Loucy (cell line): ENCODE measurements around the gene VPS13D.

Experiments used
- H2AFZ ChIP-seq: fragments of 200-600 bp; sonication (generic); 2 replicates; pipeline ENCODE4 v1.6.0; 2016; ENCODE audit warnings: antibody characterized with exemption, mild to moderate bottlenecking, low read length, moderate library complexity
- H3F3A ChIP-seq: fragments of 200-600 bp; 2 replicates; pipeline ENCODE4 v1.6.0; 2016; ENCODE audit warnings: antibody characterized with exemption, low read depth, mild to moderate bottlenecking
- H3K27me3 ChIP-seq: fragments of 200-600 bp; sonication (generic); 2 replicates; pipeline ENCODE4 v1.6.1; 2014; ENCODE audit warnings: low read length, mild to moderate bottlenecking; ENCODE audit not compliant: insufficient read depth, poor library complexity, severe bottlenecking
- H3K36me3 ChIP-seq: fragments of 200-600 bp; sonication (generic); 2 replicates; pipeline ENCODE4 v1.6.1; 2016; ENCODE audit warnings: low read length; ENCODE audit not compliant: insufficient read depth
- H3K4me1 ChIP-seq: fragments of 200-600 bp; sonication (generic); 2 replicates; pipeline ENCODE4 v1.5.1; 2014; ENCODE audit warnings: low read length, mild to moderate bottlenecking; ENCODE audit not compliant: insufficient read depth, poor library complexity, severe bottlenecking
- H3K4me2 ChIP-seq: fragments of 200-600 bp; sonication (generic); 2 replicates; pipeline ENCODE4 v1.6.0; 2014; ENCODE audit warnings: antibody characterized with exemption, low read length, low read depth, mild to moderate bottlenecking; ENCODE audit not compliant: poor library complexity, severe bottlenecking
- H3K4me3 ChIP-seq: fragments of 200-600 bp; sonication (generic); 2 replicates; pipeline ENCODE4 v1.5.1; 2014; ENCODE audit warnings: low read length, mild to moderate bottlenecking, mixed read lengths; ENCODE audit not compliant: poor library complexity, severe bottlenecking
- H3K79me2 ChIP-seq: fragments of 200-600 bp; sonication (generic); 2 replicates; pipeline ENCODE4 v1.6.1; 2014; ENCODE audit warnings: low read length; ENCODE audit not compliant: insufficient read depth
- H3K9ac ChIP-seq: fragments of 200-600 bp; sonication (generic); 2 replicates; pipeline ENCODE4 v1.6.0; 2014; ENCODE audit warnings: mild to moderate bottlenecking, low read depth, low read length, moderate library complexity; ENCODE audit not compliant: poor library complexity, severe bottlenecking
- H3K9me2 ChIP-seq: fragments of 200-600 bp; sonication (generic); replicated peaks from 2 replicates; pipeline ENCODE4 v1.6.1; 2016; ENCODE audit warnings: low read depth, low read length, mixed read lengths
- H3K9me3 ChIP-seq: fragments of 200-600 bp; sonication (generic); 2 replicates; pipeline ENCODE4 v1.6.1; 2014; ENCODE audit warnings: mild to moderate bottlenecking, antibody characterized with exemption, low read length, low read depth; ENCODE audit not compliant: insufficient read depth
- H4K20me1 ChIP-seq: fragments of 200-600 bp; sonication (generic); 2 replicates; pipeline ENCODE4 v1.6.0; 2014; ENCODE audit warnings: antibody characterized with exemption, low read length, mild to moderate bottlenecking; ENCODE audit not compliant: insufficient read depth, poor library complexity, severe bottlenecking
- CTCF ChIP-seq: fragments of 200-600 bp; sonication (generic); conservative IDR thresholded peaks from 2 replicates; pipeline ENCODE4 v1.5.1; 2014; ENCODE audit warnings: mild to moderate bottlenecking, antibody characterized with exemption, low read length
- EZH2phosphoT487 ChIP-seq: fragments of 200-600 bp; IDR thresholded peaks from 2 replicates; pipeline ENCODE4 v1.6.1; 2018; ENCODE audit warnings: antibody characterized with exemption, mild to moderate bottlenecking, moderate library complexity, borderline replicate concordance

The VPS13D gene

GRCh38 chr1:12420171-12420570, 190.3 kb downstream of the VPS13D start:
- Histone ChIP-seq H3K9ac (peak overlapping the region; percentile 20), H4K20me1 (no peaks in the 10 kb centered on the region), H2AFZ (no peak overlapping the region), H3F3A (no peaks in the 10 kb centered on the region), H3K4me2 (peak overlapping the region; percentile 34), H3K4me1 (peaks cover 18% of the 10 kb centered on the region), H3K9me2 (no peaks in the 10 kb centered on the region), H3K27me3 (no peaks in the 10 kb centered on the region), H3K36me3 (no peaks in the 10 kb centered on the region; the same call in 1 of the 2 replicates), H3K79me2 (no peaks in the 10 kb centered on the region), H3K9me3 (no peaks in the 10 kb centered on the region), H3K4me3 (no peak overlapping the region)
- TF ChIP-seq EZH2phosphoT487 (no peak), CTCF (no peak)

GRCh38 chr1:12422488-12422887, 192.7 kb downstream of the VPS13D start:
- Histone ChIP-seq H3K9me3 (no peaks in the 10 kb centered on the region), H3K4me3 (no peak overlapping the region), H3K9ac (no peak overlapping the region), H2AFZ (no peak overlapping the region), H3K4me1 (peaks cover 18% of the 10 kb centered on the region), H3K36me3 (no peaks in the 10 kb centered on the region), H3K27me3 (no peaks in the 10 kb centered on the region), H3K9me2 (no peaks in the 10 kb centered on the region), H3K4me2 (no peak overlapping the region), H3F3A (no peaks in the 10 kb centered on the region), H3K79me2 (no peaks in the 10 kb centered on the region), H4K20me1 (no peaks in the 10 kb centered on the region)
- TF ChIP-seq EZH2phosphoT487 (no peak), CTCF (peak; percentile 62)

- Histone ChIP-seq H3K27me3 (no peaks in the 10 kb centered on the region), H3K36me3 (no peaks in the 10 kb centered on the region), H3K4me3 (no peak overlapping the region), H3K9me2 (no peaks in the 10 kb centered on the region), H3K79me2 (no peaks in the 10 kb centered on the region), H3K4me1 (peaks cover 18% of the 10 kb centered on the region), H3F3A (no peaks in the 10 kb centered on the region), H2AFZ (no peak overlapping the region), H3K9ac (no peak overlapping the region), H3K9me3 (no peaks in the 10 kb centered on the region), H4K20me1 (no peaks in the 10 kb centered on the region), H3K4me2 (no peak overlapping the region)
- no peak for TF ChIP-seq EZH2phosphoT487
- no peak for TF ChIP-seq CTCF
Observed at GRCh38 chr1:12424087-12424529, 194.3 kb downstream of the VPS13D start.
